HFF-Myc (cell line): Measurements from ENCODE around the gene C6orf132.

Source experiments
- DNase-seq: peaks from one replicate; pipeline ENCODE4 v3.0.0-alpha.2; 2011; ENCODE audit warnings: low read depth; ENCODE audit errors: extremely low read depth
- H3K4me3 ChIP-seq: replicated peaks from 2 replicates; pipeline ENCODE4 v1.5.1; 2011; ENCODE audit warnings: low read depth, mild to moderate bottlenecking, control low read depth, low read length
- CTCF ChIP-seq: IDR thresholded peaks from 2 replicates; pipeline ENCODE4 v1.5.1; 2012; ENCODE audit warnings: mild to moderate bottlenecking, low read depth, low read length, control low read depth; ENCODE audit errors: missing control alignments

C6orf132 gene

GRCh38 chr6:42179945-42180313, 37.5 kb upstream of the C6orf132 start:
- H3K4me3 ChIP-seq: no peak overlapping the region
- TF ChIP-seq CTCF: no peak
- no peak for DNase-seq

GRCh38 chr6:42179261-42179944, 37.0 kb upstream of the C6orf132 start:
- no peak for DNase-seq
- no peak overlapping the region for H3K4me3 ChIP-seq
- TF ChIP-seq CTCF: no peak

- no peak for DNase-seq
- H3K4me3 ChIP-seq: no peak overlapping the region
- TF ChIP-seq CTCF: no peak
Observed at GRCh38 chr6:42177514-42178364, 35.3 kb upstream of the C6orf132 start.

- DNase-seq: no peak
- TF ChIP-seq CTCF: no peak
- H3K4me3 ChIP-seq: no peak overlapping the region
Observed at GRCh38 chr6:42176981-42177380, 34.6 kb upstream of the C6orf132 start.

GRCh38 chr6:42175860-42176259, 33.4 kb upstream of the C6orf132 start:
- H3K4me3 ChIP-seq: no peak overlapping the region
- no peak for DNase-seq
- peak; percentile 25 for TF ChIP-seq CTCF

GRCh38 chr6:42173101-42173500, 30.7 kb upstream of the C6orf132 start, which contains the start of gene GUCA1A:
TSS of gene GUCA1A (plus strand) at chr6:42173364. CDS start at chr6:42173614, 250 bp downstream.
- TF ChIP-seq CTCF: no peak

More at GRCh38 chr6:42173101-42173500, 30.7 kb upstream of the C6orf132 start, which contains the start of gene GUCA1A:
- no peak within 1 kb of the TSS for H3K4me3 ChIP-seq
- DNase-seq: no peak
